ENCODE measurements around the gene ACTN4. TPM values are rescaled to one million over a fixed set of nuclear protein-coding genes. Genes with fewer than 3 reads are reported as not detected.

ACTN4 gene
- total and polyA plus RNA-seq, 2 donors (not counting 3 experiments of a cell fraction or from before 2014, with no cell fraction given), result 313 to 748 TPM

DNA sequence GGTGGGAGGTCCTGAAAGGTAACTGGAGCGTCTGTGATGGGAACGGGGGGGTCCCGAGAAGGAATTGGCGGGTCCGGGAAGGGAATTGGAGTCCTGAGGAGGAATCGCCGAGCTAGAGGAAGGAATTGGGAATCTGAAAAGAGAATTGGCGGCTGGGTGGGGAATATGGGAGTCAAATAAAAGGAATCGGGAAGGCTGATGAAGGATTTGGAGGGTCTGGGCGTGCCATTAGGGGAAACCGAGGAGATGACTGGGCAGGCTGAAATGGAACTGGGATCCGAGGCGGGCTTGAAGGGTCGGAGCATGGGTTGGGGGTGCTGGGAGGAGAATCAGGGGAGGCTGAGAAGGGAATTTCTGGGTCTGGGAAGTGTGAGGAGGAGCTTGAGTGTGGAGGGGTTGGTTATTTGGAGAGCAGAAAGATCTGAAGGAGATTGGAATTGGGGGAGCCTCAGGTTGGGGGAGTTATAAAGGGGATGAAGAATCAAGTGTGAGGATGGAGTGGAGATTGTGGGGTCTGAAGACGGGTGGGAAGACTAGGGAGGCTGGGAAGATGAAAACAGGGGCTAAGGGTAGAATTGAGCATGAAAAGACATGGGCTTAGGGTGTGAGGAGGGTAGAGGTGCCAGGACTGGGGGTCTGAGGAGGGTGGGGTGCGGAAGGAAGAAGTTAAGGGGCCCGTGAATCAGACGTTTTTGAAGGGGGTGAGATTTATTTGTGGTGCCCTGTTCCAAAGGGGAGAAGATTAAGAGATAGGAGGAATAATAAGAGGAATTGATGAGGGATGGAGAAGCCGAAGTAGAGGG lies 718 bp downstream of the ACTN4 start:
- H4K20me1 ChIP-seq (replicated peaks; ENCODE audit: control insufficient read depth, extremely low read depth, insufficient read depth, low read length), result no peaks in the 10 kb centered on the region
- intact Hi-C loops (cut with micrococcal nuclease) (loop anchor here (1.0 to 10.0 kb wide), 3 partner anchors 18 to 207 kb away; no protein-coding TSS in a partner anchor), dilution Hi-C loops (cut with MboI; ENCODE audit: extremely low pct_ligation_motif_present, low sequenced_read_pairs) (no loop called here)

More for the DNA sequence above, 718 bp downstream of the ACTN4 start:
- Histone ChIP-seq H3K36me3 (ENCODE audit: control insufficient read depth in 2 of 2, extremely low read depth in 1 of 2, insufficient read depth in 2 of 2, low read length in 2 of 2) (no peaks in the 10 kb centered on the region), H3K4me2 (ENCODE audit: insufficient read depth, low read length) (peak overlapping the region; percentile 54), H3K9ac (replicated peaks; ENCODE audit: extremely low read depth, insufficient read depth, low read length) (peak overlapping the region; percentile 92), H2AFZ (ENCODE audit: low read depth, low read length) (no peak overlapping the region), H3K4me1 (ENCODE audit: control insufficient read depth, extremely low read depth, insufficient read depth, low read length) (peaks cover 35% of the 10 kb centered on the region), H3K9me1 (replicated peaks; ENCODE audit: control insufficient read depth, extremely low read depth, insufficient read depth, low read length) (no peaks in the 10 kb centered on the region), H3K27me3 (ENCODE audit: control insufficient read depth in 2 of 2, insufficient read depth in 2 of 2, low read length in 2 of 2) (no peaks in the 10 kb centered on the region), H3K27ac (ENCODE audit: insufficient read depth, low read depth, low read length) (peak overlapping the region; percentile 70), H3K79me2 (ENCODE audit: control insufficient read depth, insufficient read depth, low read length) (peaks cover 57% of the 10 kb centered on the region), H3K4me3 (replicated peaks in 1 of 3; ENCODE audit: insufficient read depth in 1 of 3, low read depth in 1 of 3, low read length in 3 of 3) (peak overlapping the region; percentile 96 to 99 (median 98)), H3K9me3 (replicated peaks; ENCODE audit: control insufficient read depth, insufficient read depth, low read length) (no peaks in the 10 kb centered on the region)
- BruUV-seq (replicated peaks), result no TSS peak
- CTCF ChIA-PET, result interaction anchor here (0.6 to 5.0 kb wide), 11 partner anchors 10 to 238 kb away, joined by 3 to 57 read pairs (median 5); partner anchors contain the start of gene EIF3K
- no peak for TF ChIP-seq MAX (IDR thresholded peaks at IDR 0.05; ENCODE audit: insufficient read depth, insufficient read length)
- no peak for TF ChIP-seq MYC (IDR thresholded peaks at IDR 0.05; ENCODE audit: low read depth, low read length)
- TF ChIP-seq CTCF (IDR thresholded peaks at IDR 0.05; ENCODE audit: extremely low read depth in 1 of 2, insufficient read depth in 1 of 2, low read depth in 1 of 2, low read length in 2 of 2), result no peak
- TF ChIP-seq POLR2AphosphoS5 (IDR thresholded peaks at IDR 0.05; ENCODE audit: insufficient read depth, low read depth, low read length), result no peak
- no peak for TF ChIP-seq EZH2 (IDR thresholded peaks at IDR 0.05; ENCODE audit: borderline replicate concordance, low read depth, low read length, severe bottlenecking)
- TF ChIP-seq GATA2 (IDR thresholded peaks at IDR 0.05; ENCODE audit: insufficient read depth, insufficient read length, low read depth, low read length), result no peak
- no peak for TF ChIP-seq JUN (IDR thresholded peaks at IDR 0.05; ENCODE audit: borderline replicate concordance, insufficient read depth, insufficient read length, low read depth)
- no peak for TF ChIP-seq FOS (IDR thresholded peaks at IDR 0.05; ENCODE audit: borderline replicate concordance, insufficient read depth, low read length)
- no peak for TF ChIP-seq POLR2A (IDR thresholded peaks at IDR 0.05; ENCODE audit: low read depth, low read length)
- FAIRE-seq, result peak; percentile 21
- POLR2A ChIA-PET, result interaction anchor here (1.0 to 3.0 kb wide), 8 partner anchors 10 to 59 kb away, joined by 4 to 28 read pairs (median 8); partner anchors contain the start of genes EIF3K and MAP4K1
- DNase-seq (ENCODE audit: low read depth, low spot score), result peak; percentile 34
